GM18511 (cell line): Measurements from ENCODE around the gene XRCC1.
"Not testable (repeated sequence)": the region's sequence is repeated elsewhere in the genome, so short reads cannot be mapped to it uniquely, and the experiment has no call there.

Experiments used
- ATAC-seq: cut with Tn5 transposase; IDR thresholded peaks from one replicate; pipeline ENCODE4 v1.9.1; 2021; ENCODE audit warnings: mild to moderate bottlenecking, moderate library complexity; ENCODE audit not compliant: unreplicated experiment

XRCC1 gene

DNA sequence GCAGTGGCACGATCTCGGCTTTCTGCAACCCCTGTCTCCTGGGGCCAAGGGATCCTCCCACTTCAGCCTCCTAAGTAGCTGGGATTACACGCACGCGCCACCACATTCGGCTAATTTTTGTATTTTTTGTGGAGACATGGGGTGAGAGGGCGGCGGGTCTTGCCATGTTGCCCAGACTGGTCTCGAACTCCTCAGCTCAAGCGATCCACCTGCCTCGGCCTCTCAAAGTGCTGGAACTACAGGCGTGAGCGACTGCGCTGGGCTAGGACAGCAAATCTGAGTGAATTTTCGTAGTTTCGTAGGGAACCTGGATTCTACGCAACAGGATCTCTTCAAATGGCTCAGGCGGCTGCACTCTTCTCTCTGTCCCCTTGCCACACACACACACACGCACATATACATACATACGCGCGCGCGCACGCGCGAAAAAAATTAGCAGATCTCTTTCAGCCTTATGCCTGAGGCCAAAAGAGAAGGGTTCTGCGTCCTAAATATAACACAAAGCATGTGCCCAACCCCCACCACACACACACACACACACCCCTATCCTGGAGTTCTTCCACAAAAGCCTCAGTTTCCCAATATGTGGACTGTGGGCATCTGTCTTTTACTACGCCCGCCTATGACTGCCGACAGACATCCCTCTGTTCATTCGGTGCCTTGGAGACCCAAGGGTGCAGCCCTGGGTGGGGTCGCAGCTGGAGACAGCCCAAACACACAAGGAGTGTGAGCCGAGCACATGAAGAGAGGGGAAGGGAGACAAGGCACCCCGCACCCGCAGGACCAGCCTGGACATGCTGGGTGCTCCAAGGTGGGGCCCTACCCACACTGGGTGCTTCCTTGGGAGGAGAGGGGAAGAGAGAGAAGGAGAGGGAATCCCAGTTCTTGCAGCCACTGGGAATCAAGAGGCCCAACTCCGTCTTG lies 890 bp upstream of the XRCC1 start:
- peak; percentile 7 for ATAC-seq

- ATAC-seq: no peak
These were observed 737 bp downstream of the XRCC1 start for GRCh38 chr19:43574424-43575155.

- ATAC-seq: no peak
These were observed 3.1 kb downstream of the XRCC1 start for GRCh38 chr19:43572171-43572588.

- no peak for ATAC-seq
These were observed 5.0 kb downstream of the XRCC1 start for GRCh38 chr19:43570174-43570791.

DNA sequence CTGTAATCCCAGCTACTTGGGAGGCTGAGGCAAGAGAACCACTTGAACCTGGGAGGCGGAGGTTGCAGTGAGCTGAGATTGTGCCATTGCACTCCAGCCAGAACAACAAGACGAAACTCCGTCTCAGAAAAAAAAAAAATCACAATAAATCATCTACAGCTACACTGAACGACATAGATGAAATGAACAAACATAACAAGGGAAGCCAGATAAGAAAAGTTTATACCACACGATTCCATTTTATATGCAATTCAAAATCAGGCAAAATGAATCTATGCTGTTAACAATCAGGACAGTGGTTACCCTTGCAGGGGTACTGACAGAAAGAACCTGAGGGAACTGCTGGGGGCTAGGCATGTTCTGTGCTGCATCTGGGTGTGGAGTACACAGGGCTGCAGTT lies 5.7 kb downstream of the XRCC1 start:
- ATAC-seq: no peak

DNA sequence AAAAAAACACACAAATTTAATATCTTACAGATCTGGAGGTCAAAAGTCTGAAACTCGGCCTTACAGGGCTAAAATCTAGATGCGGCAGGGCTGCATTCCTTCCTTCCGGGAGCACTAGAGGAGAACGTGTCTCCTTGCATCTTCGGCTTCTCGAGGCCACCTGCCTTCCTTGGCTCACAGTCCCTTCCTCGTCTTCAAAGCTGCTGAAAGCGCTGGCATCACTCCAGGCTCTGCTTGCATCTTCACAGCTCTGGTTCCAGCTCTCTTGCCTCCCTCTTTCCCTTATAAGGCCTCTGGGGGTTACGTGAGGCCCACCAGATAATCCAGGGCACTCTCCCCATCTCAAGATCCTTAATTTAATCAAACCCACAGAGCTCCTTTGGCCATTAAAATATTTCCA lies 10.5 kb downstream of the XRCC1 start:
- ATAC-seq: no peak

DNA sequence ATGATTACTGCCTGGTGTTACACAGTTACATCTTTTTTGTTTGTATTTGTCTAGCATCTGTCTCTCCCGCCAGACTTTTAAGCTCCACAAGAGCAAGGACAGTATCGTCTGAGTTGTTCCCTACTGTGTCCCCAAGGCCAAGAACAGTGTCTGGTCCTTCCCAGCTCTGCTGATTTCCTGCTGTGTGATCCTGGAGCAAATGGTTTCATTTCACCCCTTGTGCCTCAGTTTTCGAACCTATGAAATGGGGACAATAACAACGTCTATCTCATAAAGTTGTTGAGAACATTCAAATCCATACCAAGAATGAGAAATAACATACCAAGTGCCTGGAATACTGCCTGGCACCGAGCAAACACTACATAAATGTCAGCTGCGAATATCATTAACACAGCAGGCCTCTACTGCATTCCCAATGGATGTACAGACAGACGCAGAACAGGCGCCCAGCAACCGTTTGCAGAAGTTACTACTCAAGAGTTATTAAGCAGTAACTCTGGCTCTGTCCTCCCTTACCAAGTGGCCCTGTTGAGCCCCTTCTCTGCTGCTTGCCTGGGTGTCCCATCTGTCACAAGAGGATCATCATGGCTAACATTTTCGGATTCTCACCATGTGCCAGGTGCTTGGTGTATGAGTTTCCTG lies 11.4 kb downstream of the XRCC1 start:
- ATAC-seq: no peak

DNA sequence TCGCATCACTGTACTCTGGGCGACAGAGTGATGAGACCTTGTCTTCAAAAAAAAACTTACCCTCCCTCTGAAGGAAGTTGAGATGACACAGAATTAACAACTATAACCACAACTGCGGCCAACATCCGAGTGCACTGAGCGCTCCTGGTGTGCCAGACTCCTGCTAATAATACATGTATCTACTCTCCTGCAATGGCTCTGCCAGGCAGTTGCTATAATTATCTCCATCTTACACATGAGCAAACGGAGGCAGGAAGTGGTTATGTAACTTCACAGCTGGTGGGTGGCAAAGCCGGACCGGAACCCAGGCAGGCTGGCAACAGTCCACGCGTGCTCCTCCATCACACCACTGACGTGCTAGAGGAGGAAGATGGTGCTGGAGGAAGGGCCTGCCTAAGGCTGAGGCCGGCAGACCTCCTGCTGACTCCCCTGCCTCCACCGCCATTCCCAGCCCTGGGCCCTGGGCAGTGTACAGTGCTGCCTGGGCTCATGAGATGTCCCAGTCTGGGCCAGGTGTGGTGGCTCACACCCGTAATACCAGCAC lies 12.6 kb downstream of the XRCC1 start:
- ATAC-seq: peak; percentile 87

DNA sequence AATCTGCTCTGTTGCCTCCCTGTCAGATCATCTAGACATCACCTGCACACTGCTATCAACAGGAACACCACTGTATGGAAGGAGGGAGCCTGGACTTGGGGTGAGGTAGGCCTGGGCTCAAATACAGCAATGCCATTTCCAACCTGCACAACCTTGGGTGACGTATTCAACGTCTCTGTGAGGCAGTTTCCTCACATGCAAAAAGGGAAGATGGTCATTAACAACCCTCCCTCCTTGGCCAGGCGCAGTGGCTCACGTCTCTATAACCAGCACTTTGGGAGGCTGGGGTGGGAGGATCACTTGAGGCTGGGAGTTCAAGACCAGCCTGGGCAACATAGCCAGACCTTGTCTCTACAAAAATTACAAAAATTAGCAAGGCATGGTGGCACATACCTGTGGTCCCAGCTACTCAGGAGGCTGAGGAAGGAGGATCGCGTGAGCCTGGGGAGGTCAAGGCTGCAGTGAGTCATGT lies 13.1 kb downstream of the XRCC1 start:
- no peak for ATAC-seq

DNA sequence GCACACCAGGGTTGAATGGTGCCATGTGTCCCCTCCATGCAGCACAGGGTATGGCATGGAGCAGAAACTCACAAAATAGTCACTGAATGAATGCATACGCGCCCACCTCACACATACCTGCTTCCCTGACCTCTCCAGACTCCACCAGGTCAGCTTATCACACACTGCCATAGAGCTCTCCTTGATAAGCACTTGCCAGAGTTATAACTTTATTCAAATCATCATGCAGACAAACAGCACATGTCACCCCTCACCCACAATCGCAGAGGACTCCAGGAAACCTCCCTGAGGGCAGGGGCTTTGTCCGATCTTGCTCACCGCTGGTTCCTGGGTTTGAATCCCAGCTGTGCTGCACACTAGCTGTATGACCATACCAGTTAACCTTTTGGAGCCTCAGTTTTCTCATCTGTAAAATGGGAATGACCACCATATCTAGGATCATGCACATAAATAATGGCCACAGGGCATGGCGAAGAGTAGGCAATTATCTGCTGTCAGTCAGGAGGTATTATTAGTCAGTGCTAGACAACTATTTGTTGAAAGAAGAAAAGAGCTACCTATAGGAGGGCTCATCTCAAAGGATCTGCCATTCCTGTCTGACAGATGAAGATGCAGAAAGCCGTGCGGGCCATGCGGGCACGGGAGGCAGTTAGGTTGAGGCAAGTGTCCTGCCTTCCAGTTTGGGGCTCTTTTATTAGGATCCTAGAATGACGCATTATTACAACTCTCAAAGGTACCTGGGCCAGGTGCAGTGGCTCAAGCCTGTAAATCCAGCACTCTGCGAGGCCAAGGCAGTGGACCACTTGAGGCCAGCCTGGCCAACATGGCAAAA lies 14.0 kb downstream of the XRCC1 start:
- no peak for ATAC-seq

DNA sequence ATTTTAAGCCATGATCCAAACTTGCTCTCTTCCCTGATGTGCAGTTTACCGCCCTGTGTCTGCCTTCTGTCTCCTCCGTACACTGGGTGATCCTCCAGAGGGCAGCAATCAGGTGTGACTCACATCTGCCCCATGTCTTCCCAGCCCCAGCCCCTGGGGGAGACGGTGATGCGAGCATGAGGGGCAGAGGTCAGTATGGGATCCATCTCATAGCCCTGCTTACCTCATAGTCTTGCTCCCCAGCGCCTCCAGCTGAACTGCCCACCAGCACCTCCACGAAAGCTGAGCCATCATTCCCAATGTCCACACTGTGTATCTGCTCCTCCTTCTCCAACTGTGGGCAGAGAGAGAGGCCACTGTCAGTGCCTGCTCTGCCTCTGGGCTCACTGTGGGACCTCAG lies 14.6 kb downstream of the XRCC1 start:
- ATAC-seq: no peak

DNA sequence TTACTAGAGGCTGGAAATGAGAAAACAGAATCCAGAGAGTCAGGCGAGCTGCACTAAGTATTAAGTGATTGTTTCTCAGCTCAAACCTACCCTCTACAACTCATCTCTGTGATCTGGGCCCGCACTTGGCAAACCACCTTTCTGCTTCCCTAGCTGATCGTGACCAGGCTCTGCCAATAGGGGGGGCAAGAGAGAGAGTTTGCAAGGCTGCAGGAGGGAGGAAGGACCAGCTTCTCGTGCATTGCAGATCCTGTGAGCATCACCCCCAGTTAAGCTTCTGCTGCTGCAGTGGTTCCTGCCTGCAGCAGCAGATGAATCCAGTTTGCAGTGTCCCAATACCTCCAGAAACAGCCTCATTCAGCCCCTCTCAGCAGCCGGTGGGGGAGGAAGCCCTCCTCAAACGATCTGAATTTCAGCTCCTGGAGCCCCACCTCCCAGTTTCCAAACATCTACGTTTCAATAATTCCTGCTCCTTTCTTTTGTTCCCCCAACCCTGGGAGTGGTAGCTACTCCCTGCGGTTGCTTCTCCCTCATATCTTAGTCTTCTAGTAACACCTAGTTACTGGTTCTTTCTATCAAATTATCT lies 20.0 kb downstream of the XRCC1 start:
- no peak for ATAC-seq

- ATAC-seq: no peak
These were observed 20.9 kb downstream of the XRCC1 start for GRCh38 chr19:43554317-43554895.

- ATAC-seq: no peak
These were observed 21.7 kb downstream of the XRCC1 start for GRCh38 chr19:43553656-43554055.

DNA sequence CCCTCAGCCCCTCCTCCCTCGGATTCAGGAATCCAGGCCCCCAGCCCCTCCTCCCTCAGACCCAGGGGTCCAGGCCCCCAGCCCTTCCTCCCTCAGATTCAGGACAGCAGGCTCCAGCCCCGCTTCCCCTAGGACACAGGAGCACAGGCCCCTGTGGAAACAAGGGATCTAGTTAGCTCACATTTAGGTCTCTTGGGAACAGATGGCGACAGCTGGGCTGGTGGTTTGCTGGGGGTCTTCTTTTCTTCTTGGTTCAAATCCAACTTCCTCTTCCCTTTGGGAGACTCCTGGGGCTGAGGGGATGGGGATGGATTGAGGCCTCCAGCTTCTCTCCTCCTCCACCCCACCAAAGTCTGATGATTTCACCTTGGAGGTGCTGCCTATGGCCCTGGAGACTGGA lies 22.7 kb downstream of the XRCC1 start:
- ATAC-seq: no peak

DNA sequence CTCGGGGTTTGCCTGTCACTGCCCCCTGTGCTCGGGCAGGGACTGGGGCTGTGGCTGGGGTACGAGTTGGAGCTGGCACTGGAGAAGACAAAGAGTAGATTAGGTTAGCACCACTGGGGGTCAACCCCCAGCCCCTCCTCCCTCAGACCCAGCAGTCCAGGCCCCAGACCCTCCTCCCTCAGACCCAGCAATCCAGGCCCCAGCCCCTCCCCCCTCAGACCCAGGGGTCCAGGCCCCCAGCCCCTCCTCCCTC lies 23.2 kb downstream of the XRCC1 start:
- no peak for ATAC-seq

GRCh38 chr19:43551399-43552197 lies 23.7 kb downstream of the XRCC1 start:
- ATAC-seq: no peak

GRCh38 chr19:43548706-43549105 lies 26.6 kb downstream of the XRCC1 start:
- no peak for ATAC-seq

DNA sequence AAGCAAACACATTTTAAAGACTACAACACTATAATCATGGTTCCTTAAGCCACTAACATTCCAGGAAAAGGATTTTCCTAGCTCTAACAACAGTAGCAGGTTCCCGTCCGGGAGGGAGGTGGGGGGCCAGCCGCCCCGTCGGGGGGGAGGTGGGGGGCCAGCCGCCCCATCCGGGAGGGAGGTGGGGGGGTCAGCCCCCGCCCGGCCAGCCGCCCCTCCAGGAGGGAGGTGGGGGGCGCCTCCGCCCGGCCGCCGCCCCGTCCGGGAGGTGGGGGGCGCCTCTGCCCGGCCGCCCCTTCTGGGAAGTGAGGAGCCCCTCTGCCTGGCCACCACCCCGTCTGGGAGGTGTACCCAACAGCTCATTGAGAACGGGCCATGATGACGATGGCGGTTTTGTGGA lies 27.4 kb downstream of the XRCC1 start:
- not testable (repeated sequence) for ATAC-seq
